RPMI8226 (cell line): ENCODE data around the gene TLL1.

Source experiments
- DNase-seq: peaks from one replicate; pipeline ENCODE4 v3.0.0-alpha.2; 2015

TLL1 gene

GRCh38 chr4:166066936-166067335, 193.9 kb downstream of the TLL1 start:
- no peak for DNase-seq

GRCh38 chr4:166067915-166068314, 194.9 kb downstream of the TLL1 start:
- no peak for DNase-seq

GRCh38 chr4:166073783-166074182, 200.7 kb downstream of the TLL1 start:
- DNase-seq = no peak

DNA sequence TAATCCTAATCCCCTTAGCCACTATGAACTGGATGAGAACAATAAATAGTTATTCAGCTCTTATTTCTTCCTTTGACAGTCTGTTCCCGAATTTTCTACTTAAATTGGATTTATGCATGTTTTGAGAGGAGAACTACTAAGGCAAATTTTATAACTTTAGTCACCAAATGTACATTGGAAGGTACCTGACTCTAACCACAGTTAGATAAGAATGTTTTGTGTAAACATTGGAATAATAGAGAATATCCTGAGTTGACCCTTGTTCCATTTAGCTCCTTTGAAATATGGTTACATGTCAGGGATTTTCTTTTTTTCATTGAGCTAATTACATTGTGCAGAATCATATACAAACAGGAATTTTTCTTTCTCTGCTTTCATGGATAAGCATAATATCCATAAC, 202.6 kb downstream of the TLL1 start:
- no peak for DNase-seq

GRCh38 chr4:166077782-166078181, 204.7 kb downstream of the TLL1 start:
- no peak for DNase-seq

DNA sequence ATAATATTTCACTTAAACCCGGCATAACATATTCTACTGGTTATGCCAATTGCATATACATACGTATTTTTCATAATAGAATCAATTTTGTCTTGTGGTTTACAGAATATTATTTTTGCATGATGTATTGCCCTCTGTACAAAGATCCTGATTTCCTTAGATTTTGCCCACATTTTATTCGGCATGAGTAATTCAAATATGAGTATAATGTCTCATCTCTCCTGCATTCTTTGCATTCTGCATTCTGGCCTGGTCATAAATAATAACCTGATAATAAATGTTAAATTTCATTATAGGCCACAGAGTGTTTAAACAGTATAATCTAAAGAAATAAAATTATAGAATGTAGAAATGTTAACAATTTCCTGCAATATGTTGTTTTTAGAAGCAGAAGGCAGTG, 205.3 kb downstream of the TLL1 start:
- no peak for DNase-seq

DNA sequence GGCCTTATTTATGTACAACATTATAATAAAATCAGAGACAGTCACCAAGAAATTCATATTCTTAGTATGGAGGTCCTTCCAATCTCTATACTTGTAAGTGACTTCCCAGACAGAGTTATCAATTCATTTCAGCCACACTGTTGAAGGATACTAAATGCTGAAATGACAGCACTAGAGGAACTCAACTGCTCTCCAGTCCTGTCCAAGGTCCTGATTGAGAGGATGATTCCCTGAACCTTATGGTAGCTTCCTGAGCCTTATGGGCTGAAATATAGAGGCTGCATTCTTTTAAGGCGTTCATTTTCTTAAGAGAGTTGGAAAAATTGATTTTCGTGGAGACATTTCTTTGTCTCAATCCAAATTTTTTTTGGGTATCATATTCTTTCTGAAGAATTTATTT, 205.9 kb downstream of the TLL1 start:
- no peak for DNase-seq

DNA sequence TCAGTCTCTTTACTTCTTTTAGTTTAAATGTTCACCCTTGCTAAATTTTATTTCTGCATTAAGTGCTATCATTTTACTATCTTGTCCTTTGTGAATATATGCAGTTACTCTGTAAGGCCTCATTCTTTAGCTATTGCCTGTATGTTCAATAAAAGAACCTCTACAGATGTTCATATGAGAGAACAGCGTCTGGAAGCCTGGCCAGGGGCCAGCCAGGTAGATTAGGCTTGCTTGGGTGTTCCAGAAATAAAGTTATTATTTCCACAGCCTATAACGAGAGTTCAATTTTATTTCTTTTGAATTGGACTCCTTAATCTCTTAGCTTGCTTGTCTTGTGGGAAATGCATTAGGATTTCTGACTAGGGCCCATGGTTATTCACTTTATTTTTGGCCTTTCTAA, 214.5 kb downstream of the TLL1 start:
- DNase-seq = no peak

- no peak for DNase-seq
Measured at GRCh38 chr4:166088576-166088975, 215.5 kb downstream of the TLL1 start.

- peak; percentile 5 for DNase-seq
Measured at GRCh38 chr4:166091146-166091545, 218.1 kb downstream of the TLL1 start.

GRCh38 chr4:166091912-166092510, 219.0 kb downstream of the TLL1 start:
- DNase-seq = peak; percentile 22

DNA sequence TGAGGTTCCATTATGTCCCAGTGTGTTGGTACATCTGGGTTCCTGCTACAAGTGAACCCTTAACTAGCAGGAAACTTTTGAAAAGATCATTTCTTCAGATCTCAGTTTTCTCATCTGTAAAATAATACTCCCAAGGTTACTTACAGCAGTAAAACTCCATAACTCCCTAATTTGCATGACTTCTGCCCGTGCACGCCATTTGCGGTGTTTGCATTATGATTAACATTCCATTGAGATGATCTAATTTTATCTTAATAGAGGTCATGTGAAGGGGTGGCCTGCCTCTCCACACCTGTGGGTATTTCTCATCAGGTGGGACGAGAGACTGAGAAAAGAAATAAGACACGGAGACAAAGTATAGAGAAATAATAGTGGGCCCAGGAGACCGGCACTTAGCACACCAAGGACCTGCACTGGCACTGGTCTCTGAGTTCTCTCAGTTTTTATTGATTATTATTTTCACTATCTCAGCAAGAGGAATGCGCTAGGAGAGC, 219.8 kb downstream of the TLL1 start:
- DNase-seq = no peak

DNA sequence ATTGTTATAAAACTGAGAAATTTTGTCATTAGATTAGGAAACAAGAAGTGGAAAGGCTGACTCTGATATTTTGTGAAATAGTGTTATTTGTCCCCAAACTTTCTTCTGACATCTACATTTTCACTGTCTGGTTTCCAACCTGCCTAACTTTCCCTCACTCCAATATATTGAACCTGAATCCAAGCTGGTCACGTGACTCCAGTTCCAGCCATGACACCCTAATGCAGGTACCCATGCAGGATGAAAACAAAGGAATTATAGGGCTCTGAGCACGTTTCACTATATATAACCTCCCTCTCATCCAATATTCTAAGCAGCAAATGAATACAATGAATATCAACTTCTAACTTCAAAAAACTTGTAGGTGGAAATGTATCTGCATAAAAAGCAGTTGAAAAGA, 231.6 kb downstream of the TLL1 start:
- DNase-seq = no peak

DNA sequence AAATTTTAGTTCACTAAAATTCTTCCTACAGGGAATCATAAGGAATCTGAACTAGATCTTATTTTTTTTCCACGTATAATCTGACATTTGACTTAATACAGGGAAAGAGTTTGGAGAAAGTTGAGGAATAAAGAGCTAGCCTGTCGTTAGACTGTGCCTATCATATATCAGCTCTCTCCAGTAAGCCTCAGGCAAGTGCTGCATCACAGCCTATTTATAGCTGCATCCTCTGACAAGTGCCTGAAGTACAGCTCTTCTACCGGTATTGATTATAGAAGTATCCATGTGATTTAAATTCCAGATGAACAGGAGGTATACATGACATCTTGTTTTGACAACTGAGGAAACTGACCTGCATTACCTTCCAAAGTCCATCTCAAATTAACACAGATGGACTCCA, 248.9 kb downstream of the TLL1 start:
- DNase-seq = no peak

DNA sequence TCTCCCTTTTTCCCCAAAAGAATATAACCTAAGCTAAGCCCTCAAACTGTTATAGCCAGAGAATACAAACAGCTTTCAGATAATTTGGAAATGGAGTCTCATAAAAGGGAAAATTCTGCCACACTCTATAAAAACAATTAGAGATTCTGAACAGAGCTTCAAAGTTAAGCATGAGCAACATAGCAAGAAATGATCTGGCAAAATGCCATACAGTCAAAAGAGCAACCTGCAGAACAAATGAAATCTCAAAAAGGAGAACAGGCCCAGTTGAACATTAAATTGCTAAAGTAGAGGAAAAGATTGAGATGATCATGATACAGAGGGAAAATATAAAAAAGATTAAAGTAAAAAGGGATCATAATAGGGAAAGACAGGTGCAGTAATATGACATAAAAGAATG, 250.5 kb downstream of the TLL1 start:
- peak; percentile 32 for DNase-seq

DNA sequence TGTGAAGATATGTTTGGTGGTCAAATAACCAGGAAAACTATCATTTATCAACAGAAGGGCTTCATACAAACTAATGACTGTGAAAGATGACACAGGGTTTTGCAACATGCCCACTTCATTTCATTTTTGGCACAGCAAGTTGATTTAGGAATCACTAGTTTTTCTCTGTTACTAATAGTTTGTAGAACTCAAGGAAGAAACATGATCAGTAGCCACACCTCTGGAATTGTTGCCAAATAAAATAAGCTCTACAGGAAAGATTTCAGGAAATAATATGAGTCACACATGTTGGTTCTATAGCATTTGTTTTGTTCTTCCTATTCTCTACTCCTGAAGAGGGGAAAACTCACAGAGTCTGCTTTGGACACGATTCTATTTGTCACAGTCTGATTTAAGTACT, 255.4 kb downstream of the TLL1 start:
- no peak for DNase-seq

- no peak for DNase-seq
Measured at GRCh38 chr4:166134285-166134684, 261.2 kb downstream of the TLL1 start.

DNA sequence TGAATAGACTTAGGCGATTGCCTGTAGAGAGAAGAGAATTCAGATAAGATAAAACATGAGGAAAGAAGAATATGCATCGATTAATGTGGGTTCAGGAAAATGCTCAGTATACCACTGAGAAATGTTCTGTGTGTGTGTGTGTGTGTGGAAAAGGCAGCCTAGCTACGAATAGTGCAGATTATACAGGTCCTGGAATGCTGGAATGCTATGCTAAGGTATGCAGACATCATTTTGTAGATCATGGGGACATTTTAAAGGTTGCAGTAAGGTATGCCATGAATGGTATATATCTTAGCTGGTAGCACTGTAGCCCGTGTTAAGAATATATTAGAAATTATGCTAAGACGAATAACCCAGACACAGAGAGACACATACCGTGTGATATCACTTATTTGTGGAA, 267.9 kb downstream of the TLL1 start:
- no peak for DNase-seq

DNA sequence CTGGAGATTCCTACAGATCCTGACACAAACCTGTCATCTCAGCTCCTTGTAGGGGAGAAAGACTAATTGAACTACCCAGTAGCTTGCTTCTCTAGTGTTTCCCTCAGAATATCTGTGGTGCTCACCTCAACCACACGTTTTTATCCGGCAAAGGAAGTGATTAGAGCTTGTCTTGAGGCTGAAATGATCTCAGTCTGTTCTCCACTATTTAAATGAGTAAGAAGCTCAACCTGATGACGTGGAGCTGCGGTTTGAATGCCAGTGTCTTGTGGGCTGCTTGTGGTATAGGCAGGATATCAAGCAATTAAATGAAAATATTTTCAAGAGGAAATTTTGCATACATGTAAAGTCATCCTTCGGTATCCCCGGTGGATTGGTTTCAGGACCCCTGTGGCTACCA, 270.2 kb downstream of the TLL1 start:
- DNase-seq = peak; percentile 19

- no peak for DNase-seq
Measured at GRCh38 chr4:166144607-166145006, 271.6 kb downstream of the TLL1 start.

DNA sequence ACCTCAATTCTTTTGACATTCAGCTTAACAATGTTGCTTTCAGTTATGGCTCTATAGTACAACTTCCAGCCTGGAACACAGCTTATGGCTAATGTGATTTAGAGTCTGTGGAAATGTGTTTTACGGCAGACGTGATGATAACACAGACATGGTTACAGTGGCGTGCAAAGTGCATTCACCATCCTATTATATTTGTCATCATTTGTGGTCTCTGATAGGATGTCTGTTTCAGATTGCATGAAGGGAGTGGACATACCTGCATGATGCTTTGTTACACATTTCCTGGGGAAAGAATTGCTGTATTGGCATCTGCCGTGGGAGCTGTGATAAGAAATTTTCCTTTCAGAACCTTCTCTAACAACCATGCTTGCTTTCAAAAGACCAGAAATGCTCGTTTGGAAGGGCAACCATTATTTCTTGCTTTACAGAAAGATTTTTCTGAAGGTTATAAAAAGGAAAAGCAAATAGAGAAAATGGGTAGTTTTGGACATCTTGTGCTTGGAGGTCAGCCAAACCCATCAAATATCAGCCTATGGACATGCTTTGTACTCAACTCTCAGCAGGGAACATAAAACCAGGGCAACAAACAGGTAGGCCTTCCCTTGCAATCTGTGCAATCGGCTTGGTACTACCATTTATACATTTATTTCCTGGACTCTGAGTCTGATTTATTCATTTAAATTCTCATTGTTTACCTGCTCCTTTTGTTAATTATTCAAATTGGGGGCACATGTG, 273.9 kb downstream of the TLL1 start:
- no peak for DNase-seq
